Stimulated activated CD4-positive, alpha-beta T cell treated with anti-CD3 and anti-CD28 coated beads, Interleukin-12 subunit alpha, Interleukin-12 subunit beta, amount 100 ng/mL, for 4 hours (primary cell): ENCODE measurements around the gene LRRC4B.
"Not testable (repeated sequence)": the region's sequence is repeated elsewhere in the genome, so short reads cannot be mapped to it uniquely, and the experiment has no call there.

Experiments used
- DNase-seq: peaks from one replicate; pipeline ENCODE4 v3.0.0-alpha.2; 2020

The LRRC4B gene

DNA sequence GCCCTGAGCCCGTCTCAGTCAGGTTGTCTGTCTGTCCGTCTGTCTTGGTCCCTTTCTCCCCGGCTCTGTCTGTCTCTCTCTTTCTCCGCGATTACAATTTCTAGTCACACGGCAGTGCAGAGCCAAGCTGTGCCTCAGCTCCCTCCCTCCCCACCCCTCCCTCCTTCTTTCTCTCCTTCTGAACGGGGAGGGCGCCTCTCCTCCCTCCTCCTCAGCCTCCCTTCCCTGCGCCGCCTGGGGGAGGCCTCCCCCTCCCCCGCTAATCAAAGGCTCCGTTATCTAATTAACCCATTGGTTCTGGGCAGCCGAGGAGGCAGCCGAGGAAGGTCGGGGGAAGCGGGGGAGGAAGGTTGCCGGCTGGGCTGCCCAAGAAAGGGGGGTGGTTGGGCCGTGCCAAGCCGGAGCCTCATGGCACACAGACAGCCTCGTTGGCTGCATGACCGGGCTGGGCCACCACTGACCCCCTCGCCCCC, 16.5 kb downstream of the LRRC4B start:
- DNase-seq = no peak

DNA sequence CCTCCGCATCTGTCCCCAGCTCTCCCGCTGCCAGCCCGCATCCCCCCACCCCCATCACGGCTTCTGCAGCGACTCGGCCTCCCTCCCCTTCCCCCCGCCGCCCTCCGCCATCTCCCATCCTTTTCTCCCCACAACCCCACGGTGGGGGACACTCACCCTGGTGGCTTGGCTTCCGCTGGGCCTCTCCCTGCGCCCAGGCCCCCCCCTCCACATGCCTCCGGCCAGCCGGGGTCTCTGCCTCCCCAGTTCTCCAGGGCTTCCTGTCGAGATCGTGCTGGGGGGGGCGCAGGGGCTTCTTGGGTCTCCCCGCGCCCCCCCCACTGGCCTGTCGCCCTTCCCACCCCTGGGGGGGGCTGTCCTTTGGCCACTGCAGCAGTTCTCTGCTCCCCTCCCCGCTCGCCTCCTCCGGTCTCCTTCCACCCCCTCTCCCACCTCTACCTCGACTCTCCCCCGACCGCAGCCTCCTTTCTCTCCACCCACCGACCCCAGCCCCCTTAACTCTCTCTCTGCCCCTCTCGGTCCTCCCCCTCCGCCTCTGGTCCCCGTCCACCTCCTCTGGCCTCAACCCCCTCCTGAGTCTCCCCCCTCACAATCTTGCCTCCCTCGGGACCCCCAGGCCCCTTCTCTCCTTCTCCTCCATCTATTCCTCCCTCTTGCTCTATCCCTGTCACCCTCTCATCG, 17.1 kb downstream of the LRRC4B start:
- DNase-seq = no peak

DNA sequence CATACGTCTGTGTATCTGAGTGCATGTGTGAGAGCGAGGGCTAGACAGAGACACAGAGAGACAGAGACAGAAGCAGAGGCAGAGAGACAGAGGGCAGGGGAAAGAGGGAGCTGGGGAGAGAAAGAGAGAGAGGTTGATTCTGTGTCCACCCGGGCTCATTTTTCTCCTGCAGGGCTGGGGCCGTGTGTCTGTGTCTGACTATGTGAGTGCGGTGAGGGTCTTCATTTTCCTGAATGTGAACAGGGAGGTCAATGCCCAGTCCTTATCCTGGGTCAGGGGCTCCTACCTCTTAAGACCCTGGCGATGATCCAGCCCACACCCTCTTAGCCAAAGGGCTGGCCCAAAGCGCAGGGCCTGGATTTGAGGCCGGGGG, 17.7 kb downstream of the LRRC4B start:
- no peak for DNase-seq

DNA sequence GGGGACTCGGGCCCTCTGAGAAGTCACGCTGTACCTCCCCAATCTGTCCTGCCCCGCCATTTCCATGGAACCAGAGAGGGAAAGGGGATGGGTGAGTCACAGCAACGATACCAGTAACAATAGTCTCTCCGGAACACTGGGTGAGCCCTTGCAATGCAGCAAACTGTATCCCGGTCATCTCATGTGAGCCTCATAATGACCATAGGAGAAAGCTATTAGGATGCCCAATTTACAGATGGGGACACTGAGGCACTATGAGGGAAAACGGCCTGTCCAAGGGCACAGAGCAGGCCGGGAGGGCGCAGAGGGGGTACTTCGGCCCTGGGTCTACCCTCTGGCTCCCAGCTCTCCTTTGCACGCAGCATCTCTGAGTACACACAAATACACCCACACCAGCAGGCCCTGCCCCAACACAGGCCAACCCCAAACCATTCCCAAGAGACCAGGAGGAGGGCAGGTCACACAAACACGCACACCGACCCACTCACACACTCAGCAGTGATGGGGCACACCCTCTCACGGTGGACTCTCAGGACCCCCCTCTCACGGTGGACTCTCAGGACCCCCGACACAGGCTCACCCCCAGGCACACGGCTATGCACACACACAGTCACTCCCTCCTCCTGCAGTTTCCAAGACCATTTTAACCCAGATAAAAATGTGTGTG, 18.2 kb downstream of the LRRC4B start:
- DNase-seq = no peak

DNA sequence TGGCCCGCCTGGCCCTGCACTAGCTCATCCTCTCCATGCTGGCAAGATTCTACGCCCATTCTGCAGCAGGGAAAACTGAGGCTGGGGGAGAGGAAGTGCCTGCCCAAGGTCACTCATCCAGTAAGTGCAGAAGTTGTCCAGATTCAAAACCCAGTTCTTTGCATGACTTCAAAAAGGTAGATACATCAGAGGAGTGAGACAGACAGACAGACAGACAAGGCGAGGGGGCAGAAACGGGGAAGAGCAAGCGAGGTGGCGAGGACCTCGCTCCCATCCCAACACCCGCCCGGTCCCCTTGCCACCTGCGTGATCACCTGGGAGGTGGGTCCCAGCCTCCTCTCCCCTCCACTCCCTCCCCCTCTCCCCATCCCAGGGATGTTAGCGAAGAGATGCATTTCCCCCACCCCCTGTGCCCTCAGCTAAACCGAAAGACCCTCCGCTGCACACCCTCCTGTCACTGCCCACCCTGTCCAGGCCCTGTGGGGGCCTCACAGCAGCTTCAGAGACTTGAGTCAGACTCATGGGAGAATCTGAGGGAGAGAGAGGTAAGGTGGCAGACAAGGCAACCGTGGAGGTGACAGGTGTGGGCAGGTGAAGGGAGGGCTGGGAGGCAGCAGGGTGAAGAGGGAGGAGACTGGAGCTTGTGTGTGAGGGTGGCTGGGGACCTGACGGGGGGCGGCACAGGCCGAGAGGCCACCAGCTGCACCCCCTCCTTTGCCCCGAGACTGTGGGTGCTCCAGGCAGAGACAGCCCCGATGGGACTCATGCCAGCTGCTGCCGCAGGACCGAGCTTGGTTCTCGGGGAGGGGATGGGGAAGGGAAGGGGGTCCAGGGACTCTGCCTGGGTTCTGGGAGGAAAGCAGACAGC, 18.9 kb downstream of the LRRC4B start:
- no peak for DNase-seq

DNA sequence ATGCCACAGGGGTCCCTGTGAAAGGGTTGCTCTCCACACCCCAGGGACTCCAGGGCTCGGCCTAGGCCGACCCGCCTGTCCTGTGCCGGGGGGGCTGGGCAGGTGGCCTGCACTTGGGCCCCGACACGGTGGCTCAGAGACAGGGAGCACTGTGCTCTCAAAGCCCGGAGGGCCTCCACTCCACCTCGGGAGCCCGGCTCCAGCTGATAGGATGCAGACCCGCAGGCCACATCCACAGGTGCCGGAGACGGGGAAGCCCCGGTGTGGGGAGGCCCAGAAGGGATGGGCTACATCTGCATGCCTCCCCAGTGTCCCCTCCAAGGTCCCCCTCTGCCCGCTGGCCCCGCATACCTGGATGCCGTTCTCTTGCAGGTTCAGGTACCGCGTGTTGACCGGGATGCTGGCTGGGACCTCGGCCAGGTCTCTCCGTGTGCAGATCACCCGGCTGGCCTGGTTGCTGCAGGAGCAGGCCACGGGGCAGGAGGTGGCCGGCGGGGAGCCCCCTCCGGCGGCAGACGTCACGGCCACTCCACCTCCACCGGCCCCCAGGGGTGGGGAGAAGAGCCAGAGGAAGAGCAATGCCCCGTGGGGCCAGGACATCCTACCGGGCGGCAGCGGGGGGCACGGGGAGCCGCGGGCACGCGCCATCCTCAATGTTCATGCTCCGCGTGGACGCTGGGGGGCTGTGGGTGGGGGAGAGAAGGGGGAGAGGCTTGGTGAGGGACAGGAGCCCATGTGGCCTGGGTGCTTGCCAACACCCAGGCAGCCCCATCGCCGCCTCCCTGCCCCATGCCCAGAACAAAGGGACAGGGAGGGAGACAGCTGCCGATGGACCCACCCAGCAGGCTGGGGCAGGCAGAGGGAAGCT, 19.8 kb downstream of the LRRC4B start:
- DNase-seq = no peak

DNA sequence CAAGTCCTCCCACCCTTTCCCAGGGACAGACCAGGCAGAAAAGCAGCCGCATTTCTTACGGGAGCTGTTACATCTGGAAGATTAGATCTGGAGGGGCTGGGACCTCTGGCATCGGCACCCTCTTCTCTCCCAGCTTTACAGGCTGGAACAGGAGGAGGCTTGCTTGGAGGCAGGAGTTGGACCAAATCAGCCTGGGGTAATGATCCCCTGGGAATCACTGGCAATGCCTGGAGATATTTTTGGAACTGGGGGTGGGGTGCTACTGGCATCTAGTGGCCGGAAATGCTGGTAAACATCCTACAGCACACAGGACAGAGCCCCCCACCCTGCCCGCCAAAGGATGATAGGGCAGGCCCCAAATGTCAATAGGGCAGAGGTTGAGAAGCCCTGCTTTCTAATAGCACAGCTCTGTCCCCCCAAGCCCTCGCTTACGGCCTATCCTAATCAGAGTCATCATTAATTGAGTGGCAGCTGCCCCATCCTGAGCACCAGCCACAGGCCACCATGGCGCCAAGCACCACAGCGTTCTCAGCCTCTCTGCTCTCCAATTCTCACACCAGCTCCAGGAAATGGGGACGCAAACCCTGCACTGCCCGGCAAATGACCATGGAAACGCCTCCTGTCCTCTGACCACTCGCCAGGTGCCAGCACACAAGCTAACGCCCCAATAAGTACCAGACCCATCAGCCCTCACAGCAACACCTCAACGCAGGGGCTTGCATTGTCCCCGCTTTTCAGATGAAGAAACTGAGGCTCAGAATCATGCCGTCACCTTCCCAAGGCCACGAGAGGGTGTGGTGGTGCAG, 20.6 kb downstream of the LRRC4B start:
- no peak for DNase-seq

DNA sequence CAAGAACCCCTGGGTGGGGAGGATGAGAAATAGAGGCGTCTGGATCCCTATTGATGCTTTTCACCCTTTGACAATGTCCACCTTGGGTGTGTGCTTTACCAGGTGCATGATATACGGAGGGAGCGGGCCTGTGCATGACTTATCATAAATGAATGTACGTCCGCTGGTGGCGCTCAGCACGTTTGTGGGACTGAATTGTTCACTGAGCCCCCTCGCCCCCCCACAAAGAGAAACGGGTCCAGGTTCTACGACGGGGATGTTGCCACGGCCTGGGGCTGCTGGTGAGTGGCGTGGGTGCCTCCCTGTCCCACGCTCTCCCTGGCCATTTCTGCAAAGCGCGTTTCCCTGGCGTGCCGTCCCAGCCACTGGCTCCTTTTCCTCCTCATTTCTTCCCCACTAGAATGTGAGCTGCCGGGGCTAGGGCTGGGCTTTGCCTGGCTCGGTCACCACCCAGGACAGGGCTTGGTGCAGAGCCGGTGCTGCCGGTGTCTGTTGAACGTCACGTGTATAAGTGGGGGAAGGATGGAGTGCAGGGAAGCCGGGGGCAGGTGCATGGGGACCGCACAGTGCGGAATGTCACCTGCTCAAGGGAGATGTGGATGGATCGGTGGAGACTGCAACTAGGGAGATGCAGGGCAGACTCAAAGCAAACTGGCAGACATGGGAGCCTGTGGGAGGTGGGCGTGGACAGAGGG, 21.6 kb downstream of the LRRC4B start:
- DNase-seq = no peak

DNA sequence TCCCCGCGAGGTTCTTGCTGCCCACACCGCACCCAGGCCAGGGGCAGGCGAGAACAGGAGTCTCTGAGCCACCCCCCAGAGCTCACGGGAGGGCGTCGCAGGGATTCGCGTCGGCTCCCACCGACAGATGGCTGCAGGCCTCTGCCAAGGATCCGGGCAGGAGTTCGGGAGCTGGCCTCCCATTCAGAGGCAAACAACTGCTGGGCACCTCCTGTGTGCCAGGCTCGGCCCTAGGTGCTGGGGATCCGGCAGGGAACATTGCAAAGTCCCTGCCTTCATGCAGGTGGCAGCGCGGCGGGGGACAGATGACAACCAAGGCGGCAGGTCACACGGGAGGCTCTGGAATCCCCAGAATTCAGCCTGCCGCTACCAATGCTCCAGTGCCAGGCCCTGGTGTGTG, 25.3 kb downstream of the LRRC4B start:
- DNase-seq = no peak

DNA sequence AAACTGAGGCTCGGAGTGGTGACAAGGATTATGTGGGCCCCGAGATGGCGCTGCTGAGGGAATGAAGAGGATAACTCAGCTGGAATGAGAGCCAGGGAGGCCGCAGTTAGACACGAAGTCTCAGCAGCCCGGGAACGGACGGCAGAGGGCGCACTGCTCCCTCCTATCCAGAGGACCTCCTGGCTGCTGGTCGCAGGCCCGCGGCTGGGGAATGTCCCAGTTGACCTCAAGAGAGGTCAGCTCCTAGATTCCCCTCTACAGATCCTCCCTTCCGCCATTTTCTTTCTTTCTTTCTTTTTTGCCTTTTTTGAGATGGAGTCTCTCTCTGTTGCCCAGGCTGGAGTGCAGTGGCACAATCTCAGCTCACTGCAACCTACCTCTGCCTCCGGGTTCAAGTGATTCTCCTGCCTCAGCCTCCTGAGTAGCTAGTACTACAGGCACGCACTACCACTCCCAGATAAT, 30.4 kb downstream of the LRRC4B start:
- DNase-seq = peak; percentile 65

DNA sequence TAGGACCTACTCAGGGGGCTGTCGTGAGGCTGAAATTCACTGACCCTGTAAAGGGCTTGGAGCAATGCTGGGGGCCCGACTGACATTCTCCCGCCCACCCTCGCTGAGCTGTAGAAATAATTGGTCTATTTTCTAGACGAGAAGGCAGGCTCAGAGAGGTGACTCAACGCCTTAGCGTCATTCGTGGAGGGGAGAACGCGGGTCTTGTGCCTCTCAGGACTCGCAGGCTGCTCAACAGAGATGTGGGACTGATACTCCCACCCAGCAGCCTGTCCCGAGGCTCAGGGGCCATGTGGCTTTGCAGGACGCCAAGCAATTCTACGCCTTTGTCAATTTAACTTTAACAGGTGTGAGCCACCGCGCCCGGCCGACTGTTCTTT, 30.9 kb downstream of the LRRC4B start:
- DNase-seq = no peak

DNA sequence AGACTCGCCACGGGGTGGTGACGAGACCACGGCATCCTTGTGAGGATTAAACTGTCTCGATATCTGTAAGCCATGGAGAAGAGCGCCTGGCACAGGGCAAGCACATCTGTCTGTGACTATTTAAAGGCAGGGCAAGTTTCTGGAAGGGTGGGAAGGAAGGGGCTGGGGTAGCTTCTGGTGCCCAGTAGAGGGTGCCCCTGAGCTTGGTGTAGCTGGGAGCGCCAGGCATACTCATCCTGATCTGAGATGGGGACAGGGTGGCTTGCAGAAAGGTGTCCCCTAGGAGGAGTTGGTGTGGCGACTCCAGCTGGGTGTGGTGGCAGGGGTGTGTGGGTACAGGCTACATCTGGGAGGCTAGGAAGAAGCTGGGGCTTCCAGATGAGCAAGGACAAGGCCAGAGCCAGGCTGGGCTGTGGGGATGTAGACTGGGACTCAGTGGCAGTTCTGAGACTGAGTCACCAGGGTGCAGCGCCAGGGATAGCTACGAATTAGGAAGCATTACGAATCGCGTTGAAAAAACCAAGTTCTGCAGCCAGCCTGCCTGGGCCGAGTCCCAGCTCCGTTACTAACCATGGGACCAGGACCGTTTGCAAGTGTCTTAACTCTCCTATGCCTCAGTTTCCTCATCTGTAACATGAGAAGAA, 31.5 kb downstream of the LRRC4B start:
- DNase-seq = no peak

DNA sequence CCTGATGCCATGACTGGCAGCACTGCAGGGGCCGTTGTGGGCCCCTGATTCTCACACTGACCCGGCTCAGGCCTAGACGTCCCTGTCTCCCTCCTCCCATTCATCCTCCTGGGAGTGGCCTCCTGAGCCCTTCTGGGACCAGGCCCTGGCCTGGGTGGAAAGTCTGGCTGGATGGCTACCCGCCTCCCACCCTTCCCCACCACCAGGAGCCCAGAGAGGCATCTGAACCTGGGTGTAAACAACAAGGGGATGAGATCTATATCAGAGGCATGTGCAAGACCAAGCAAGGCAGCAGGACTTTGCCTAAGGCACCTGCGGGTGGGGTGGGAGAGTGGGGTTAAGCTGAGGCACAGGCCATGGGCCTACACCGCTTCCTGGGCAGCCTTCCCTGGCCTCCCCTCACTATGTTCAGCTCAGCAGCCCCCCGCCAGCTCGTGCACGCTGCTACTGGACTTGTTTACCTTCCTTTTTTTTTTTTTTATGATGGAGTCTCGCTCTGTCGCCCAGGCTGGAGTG, 32.5 kb downstream of the LRRC4B start:
- DNase-seq = no peak

DNA sequence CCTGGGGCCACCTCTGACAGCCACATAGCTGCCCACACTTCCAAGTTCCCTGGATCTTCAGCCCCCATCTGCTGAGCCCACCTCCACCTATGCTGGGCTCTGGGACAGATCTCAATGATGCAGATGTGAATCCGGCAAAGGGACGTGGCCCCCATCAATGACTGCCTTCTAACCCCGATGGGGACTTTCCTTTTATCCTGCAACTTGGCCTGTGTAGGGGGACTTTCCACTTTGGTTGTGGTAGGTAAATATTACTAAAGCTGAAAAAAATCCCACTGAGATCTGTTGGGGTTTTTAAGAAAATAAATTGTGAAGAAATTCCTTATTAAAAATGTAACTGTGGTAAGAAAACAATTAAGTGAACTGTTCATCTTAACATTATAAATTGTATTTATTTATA, 33.8 kb downstream of the LRRC4B start:
- no peak for DNase-seq

DNA sequence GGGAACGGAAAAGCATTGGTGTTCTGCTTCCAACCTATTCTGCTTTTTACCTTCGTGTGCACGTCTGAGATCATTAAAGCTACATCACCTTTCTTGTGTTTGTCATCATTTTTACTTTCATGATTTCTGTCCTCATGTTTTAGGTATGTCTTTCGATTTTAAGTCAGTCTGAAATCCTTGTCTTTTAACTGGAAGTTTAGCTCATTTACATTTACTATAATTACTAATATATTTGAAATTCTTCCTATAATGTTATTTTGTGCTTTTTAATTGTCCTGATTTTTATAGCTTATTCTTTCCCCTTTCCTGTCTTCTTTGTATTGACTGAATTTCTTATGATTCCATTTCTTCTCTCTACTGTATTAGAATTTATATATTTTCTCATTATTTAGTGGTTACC, 35.3 kb downstream of the LRRC4B start:
- no peak for DNase-seq

DNA sequence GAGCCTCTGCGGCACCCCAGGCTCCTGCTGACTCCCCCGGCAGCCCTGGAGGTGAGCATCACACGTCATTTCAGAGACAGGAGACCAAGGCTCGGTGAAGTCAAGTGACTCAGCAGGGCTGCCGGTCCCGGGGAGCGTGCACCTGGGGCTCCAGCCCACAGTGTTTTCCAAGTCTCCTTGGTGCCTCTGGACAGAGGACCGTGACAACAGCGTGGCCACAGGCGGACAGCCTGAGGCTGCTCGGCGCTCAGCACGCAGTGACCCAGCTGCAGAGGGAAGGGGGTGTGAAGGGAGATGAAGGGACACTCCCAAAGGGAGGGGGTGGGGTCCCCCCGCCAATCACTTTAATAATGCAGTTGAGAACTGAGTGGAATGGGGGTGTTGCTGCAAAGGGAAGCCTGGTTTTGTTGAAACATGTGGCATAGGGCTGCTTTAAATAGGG, 37.0 kb downstream of the LRRC4B start:
- DNase-seq = no peak

DNA sequence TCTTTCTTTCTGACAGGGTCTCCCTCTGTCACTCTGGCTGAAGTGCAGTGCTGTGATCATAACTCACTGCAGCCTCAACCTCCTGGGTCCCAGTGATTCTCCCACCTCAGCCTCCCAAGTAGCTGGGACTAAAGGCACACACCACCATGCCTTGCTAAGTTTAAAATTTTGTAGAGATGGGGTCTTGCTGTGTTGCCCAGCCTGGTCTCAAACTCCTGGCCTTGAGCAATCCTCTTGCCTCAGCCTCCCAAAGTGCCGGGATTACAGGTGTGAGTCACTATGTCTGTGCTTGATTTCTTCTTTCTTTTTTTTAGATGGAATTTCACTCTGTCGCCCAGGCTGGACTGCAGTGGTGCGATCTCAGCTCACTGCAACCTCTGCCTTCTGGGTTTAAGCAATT, 40.2 kb downstream of the LRRC4B start:
- not testable (repeated sequence) for DNase-seq

DNA sequence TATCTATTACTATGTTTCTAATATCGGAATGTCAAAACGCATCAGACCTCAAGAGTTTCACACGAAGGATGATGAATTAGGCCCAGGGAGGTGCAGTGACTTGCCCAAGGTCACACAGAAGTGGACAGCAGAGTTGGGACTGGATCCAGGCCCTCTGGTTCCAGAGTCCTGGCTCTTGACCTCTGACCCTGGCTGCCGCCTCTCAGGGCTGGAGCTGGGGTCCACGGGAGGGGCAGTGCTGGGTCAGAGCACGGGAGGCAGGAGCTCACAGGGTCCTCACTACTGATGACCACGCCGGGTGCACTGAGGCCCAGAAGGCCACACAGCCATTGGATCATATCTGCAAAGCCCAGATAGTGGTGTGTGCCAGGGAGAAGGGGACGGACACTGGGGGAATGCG, 45.4 kb downstream of the LRRC4B start:
- DNase-seq = no peak

DNA sequence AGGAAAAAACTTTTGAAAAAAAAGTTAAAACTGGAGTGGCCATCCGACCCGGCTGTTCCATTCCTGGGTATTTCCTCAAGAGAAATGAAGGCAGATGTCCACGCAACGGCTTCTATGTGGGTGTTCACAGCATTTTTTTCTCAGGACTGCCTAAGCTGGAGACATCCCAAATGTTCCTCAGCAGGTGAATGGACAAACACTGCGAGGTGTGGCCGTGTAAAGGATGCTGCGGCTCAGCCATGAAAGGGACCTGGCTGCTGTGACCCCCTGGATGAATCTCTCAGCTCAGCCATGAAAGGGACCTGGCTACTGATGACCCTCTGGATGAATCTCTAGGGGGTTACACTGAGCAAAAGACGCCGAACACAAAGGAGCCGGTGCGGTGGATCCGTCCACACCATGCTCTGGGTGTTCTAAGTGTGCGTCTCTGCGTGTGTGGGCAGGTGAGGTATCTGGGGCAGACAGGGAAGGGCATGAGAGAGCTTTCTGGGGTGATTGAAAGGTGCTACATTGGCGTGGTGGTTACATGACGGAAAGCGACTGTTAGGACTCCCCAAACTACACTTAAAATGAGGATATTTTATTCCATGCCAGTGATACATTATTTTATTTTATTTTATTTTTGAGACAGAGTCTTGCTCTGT, 47.3 kb downstream of the LRRC4B start:
- no peak for DNase-seq

DNA sequence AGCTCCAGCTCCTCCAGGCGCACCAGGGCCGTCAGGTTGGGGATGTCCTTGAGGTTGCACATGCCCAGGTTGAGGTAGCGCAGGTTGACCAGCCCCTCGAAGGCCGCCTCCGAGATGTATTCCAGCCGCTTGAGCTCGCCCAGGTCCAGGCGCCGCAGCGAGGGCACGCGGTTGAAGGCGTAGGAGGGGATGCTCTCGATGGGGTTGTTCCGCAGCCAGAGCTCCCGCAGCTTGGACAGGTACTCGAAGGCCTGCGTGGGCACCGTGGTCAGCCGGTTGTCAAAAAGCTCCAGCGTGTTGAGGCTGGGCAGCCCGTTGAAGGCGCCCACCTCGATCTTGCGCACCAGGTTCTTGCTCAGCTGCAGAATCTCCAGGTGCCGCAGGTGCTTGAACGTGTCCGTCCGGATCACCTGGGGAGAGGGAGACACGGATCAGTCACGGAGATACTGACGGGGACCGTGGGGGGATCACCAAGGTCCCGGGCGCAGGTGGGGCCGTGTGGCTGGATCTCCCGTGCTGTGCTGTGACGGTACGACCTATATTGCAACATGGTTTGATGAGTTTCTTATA, 49.1 kb downstream of the LRRC4B start:
- no peak for DNase-seq
